ENCODE results near the gene TMEM37. TPM values are rescaled to one million over a fixed set of nuclear protein-coding genes. Genes with fewer than 3 reads are reported as not detected.

TMEM37 gene
- total and polyA plus RNA-seq, 4 experiments from 2014 or later, result 0.44 TPM; not detected in 3

GRCh38 chr2:119464981-119465380, 33.3 kb downstream of the TMEM37 start:
- H3K36me3 ChIP-seq (ENCODE audit: insufficient read depth, low read length), result no peaks in the 10 kb centered on the region
- ChIA-PET CTCF (ENCODE audit: partially characterized antibody) (interaction anchor here (1.3 kb wide), 1 partner anchor 14 kb away, joined by 6 read pairs; no protein-coding TSS in a partner anchor), POLR2A (ENCODE audit: partially characterized antibody) (no interaction called here)
- no peak overlapping the region for H3K27ac ChIP-seq (ENCODE audit: low read depth, low read length)
- no peak overlapping the region for H3K4me3 ChIP-seq (ENCODE audit: low read length in 2 of 2)
- no peaks in the 10 kb centered on the region for H3K9me3 ChIP-seq (ENCODE audit: control insufficient read depth in 1 of 2, low read length in 2 of 2)
- H3K4me1 ChIP-seq (ENCODE audit: insufficient read depth, low read length), result no peaks in the 10 kb centered on the region
- H3K27me3 ChIP-seq (ENCODE audit: insufficient read depth, low read length), result no peaks in the 10 kb centered on the region
- DNase-seq, result no peak
- no peak overlapping the region for H3K27ac Mint-ChIP-seq
- peaks cover 0 to 7% of the 10 kb centered on the region in 2 donors for H3K27me3 Mint-ChIP-seq
- no peaks in the 10 kb centered on the region for H3K36me3 Mint-ChIP-seq
- H3K9me3 Mint-ChIP-seq, result no peaks in the 10 kb centered on the region
- intact Hi-C loops (cut with micrococcal nuclease), result no loop called here
- H3K4me1 Mint-ChIP-seq, result no peaks in the 10 kb centered on the region
- H3K4me3 Mint-ChIP-seq, result no peak overlapping the region

GRCh38 chr2:119465687-119466086, 34.0 kb downstream of the TMEM37 start:
- Mint-ChIP-seq H3K4me1 (no peaks in the 10 kb centered on the region), H3K36me3 (no peaks in the 10 kb centered on the region), H3K27ac (no peak overlapping the region), H3K27me3 (peaks cover 0 to 7% of the 10 kb centered on the region in 2 donors), H3K4me3 (no peak overlapping the region), H3K9me3 (no peaks in the 10 kb centered on the region)
- no peaks in the 10 kb centered on the region for H3K27me3 ChIP-seq (ENCODE audit: insufficient read depth, low read length)
- intact Hi-C loops (cut with micrococcal nuclease), result no loop called here
- no peaks in the 10 kb centered on the region for H3K36me3 ChIP-seq (ENCODE audit: insufficient read depth, low read length)
- ChIA-PET CTCF (ENCODE audit: partially characterized antibody) (no interaction called here), POLR2A (ENCODE audit: partially characterized antibody) (no interaction called here)
- H3K4me1 ChIP-seq (ENCODE audit: insufficient read depth, low read length), result no peaks in the 10 kb centered on the region
- no peak overlapping the region for H3K4me3 ChIP-seq (ENCODE audit: low read length in 2 of 2)
- no peak overlapping the region for H3K27ac ChIP-seq (ENCODE audit: low read depth, low read length)
- no peak for DNase-seq
- H3K9me3 ChIP-seq (ENCODE audit: control insufficient read depth in 1 of 2, low read length in 2 of 2), result no peaks in the 10 kb centered on the region

GRCh38 chr2:119466373-119466772, 34.7 kb downstream of the TMEM37 start:
- Mint-ChIP-seq H3K36me3 (no peaks in the 10 kb centered on the region), H3K4me1 (no peaks in the 10 kb centered on the region), H3K27ac (no peak overlapping the region), H3K9me3 (no peaks in the 10 kb centered on the region), H3K4me3 (no peak overlapping the region), H3K27me3 (peaks cover 0 to 7% of the 10 kb centered on the region in 2 donors)
- no peaks in the 10 kb centered on the region for H3K27me3 ChIP-seq (ENCODE audit: insufficient read depth, low read length)
- ChIA-PET POLR2A (ENCODE audit: partially characterized antibody) (no interaction called here), CTCF (ENCODE audit: partially characterized antibody) (no interaction called here)
- H3K4me3 ChIP-seq (ENCODE audit: low read length in 2 of 2), result no peak overlapping the region
- intact Hi-C loops (cut with micrococcal nuclease), result no loop called here
- no peaks in the 10 kb centered on the region for H3K36me3 ChIP-seq (ENCODE audit: insufficient read depth, low read length)
- no peaks in the 10 kb centered on the region for H3K9me3 ChIP-seq (ENCODE audit: control insufficient read depth in 1 of 2, low read length in 2 of 2)
- no peak for DNase-seq
- H3K27ac ChIP-seq (ENCODE audit: low read depth, low read length), result no peak overlapping the region
- no peaks in the 10 kb centered on the region for H3K4me1 ChIP-seq (ENCODE audit: insufficient read depth, low read length)

GRCh38 chr2:119468154-119468955, 36.7 kb downstream of the TMEM37 start:
- H3K4me3 ChIP-seq (ENCODE audit: low read length in 2 of 2), result no peak overlapping the region
- Mint-ChIP-seq H3K4me3 (no peak overlapping the region), H3K36me3 (no peaks in the 10 kb centered on the region), H3K9me3 (no peaks in the 10 kb centered on the region), H3K27ac (no peak overlapping the region), H3K4me1 (no peaks in the 10 kb centered on the region), H3K27me3 (peaks cover 3 to 7% of the 10 kb centered on the region in 2 donors)
- H3K36me3 ChIP-seq (ENCODE audit: insufficient read depth, low read length), result no peaks in the 10 kb centered on the region
- ChIA-PET POLR2A (ENCODE audit: partially characterized antibody) (no interaction called here), CTCF (ENCODE audit: partially characterized antibody) (interaction anchor here (1.0 kb wide), 1 partner anchor 8 kb away, joined by 3 read pairs; no protein-coding TSS in a partner anchor)
- no peaks in the 10 kb centered on the region for H3K4me1 ChIP-seq (ENCODE audit: insufficient read depth, low read length)
- DNase-seq, result no peak
- no peaks in the 10 kb centered on the region for H3K9me3 ChIP-seq (ENCODE audit: control insufficient read depth in 1 of 2, low read length in 2 of 2)
- no peaks in the 10 kb centered on the region for H3K27me3 ChIP-seq (ENCODE audit: insufficient read depth, low read length)
- no peak overlapping the region for H3K27ac ChIP-seq (ENCODE audit: low read depth, low read length)
- intact Hi-C loops (cut with micrococcal nuclease), result no loop called here

- no peaks in the 10 kb centered on the region for H3K27me3 ChIP-seq (ENCODE audit: insufficient read depth, low read length)
- Mint-ChIP-seq H3K27ac (no peak overlapping the region), H3K4me3 (no peak overlapping the region), H3K4me1 (no peaks in the 10 kb centered on the region), H3K36me3 (no peaks in the 10 kb centered on the region), H3K9me3 (no peaks in the 10 kb centered on the region), H3K27me3 (peaks cover 3 to 7% of the 10 kb centered on the region in 2 donors)
- H3K36me3 ChIP-seq (ENCODE audit: insufficient read depth, low read length), result no peaks in the 10 kb centered on the region
- H3K4me3 ChIP-seq (ENCODE audit: low read length in 2 of 2), result no peak overlapping the region
- ChIA-PET CTCF (ENCODE audit: partially characterized antibody) (no interaction called here), POLR2A (ENCODE audit: partially characterized antibody) (no interaction called here)
- no peaks in the 10 kb centered on the region for H3K4me1 ChIP-seq (ENCODE audit: insufficient read depth, low read length)
- DNase-seq, result no peak
- H3K9me3 ChIP-seq (ENCODE audit: control insufficient read depth in 1 of 2, low read length in 2 of 2), result no peaks in the 10 kb centered on the region
- H3K27ac ChIP-seq (ENCODE audit: low read depth, low read length), result no peak overlapping the region
- intact Hi-C loops (cut with micrococcal nuclease), result no loop called here
These were observed 37.5 kb downstream of the TMEM37 start for GRCh38 chr2:119469131-119469530.

GRCh38 chr2:119469661-119470297, 38.1 kb downstream of the TMEM37 start:
- no peak overlapping the region for H3K27ac ChIP-seq (ENCODE audit: low read depth, low read length)
- intact Hi-C loops (cut with micrococcal nuclease), result no loop called here
- Mint-ChIP-seq H3K9me3 (no peaks in the 10 kb centered on the region), H3K4me3 (no peak overlapping the region), H3K36me3 (no peaks in the 10 kb centered on the region), H3K27me3 (peaks cover 3 to 7% of the 10 kb centered on the region in 2 donors), H3K27ac (no peak overlapping the region), H3K4me1 (no peaks in the 10 kb centered on the region)
- H3K9me3 ChIP-seq (ENCODE audit: control insufficient read depth in 1 of 2, low read length in 2 of 2), result no peaks in the 10 kb centered on the region
- no peaks in the 10 kb centered on the region for H3K4me1 ChIP-seq (ENCODE audit: insufficient read depth, low read length)
- H3K27me3 ChIP-seq (ENCODE audit: insufficient read depth, low read length), result no peaks in the 10 kb centered on the region
- no peak overlapping the region for H3K4me3 ChIP-seq (ENCODE audit: low read length in 2 of 2)
- no peak for DNase-seq
- no peaks in the 10 kb centered on the region for H3K36me3 ChIP-seq (ENCODE audit: insufficient read depth, low read length)
- ChIA-PET CTCF (ENCODE audit: partially characterized antibody) (no interaction called here), POLR2A (ENCODE audit: partially characterized antibody) (no interaction called here)

- H3K4me3 Mint-ChIP-seq, result no peak overlapping the region
- no peaks in the 10 kb centered on the region for H3K4me1 ChIP-seq (ENCODE audit: insufficient read depth, low read length)
- no peak overlapping the region for H3K27ac ChIP-seq (ENCODE audit: low read depth, low read length)
- H3K9me3 Mint-ChIP-seq, result no peaks in the 10 kb centered on the region
- no peaks in the 10 kb centered on the region for H3K4me1 Mint-ChIP-seq
- intact Hi-C loops (cut with micrococcal nuclease), result no loop called here
- POLR2A ChIA-PET (ENCODE audit: partially characterized antibody), result no interaction called here
- no peak for DNase-seq
- no peaks in the 10 kb centered on the region for H3K36me3 Mint-ChIP-seq
- H3K27me3 ChIP-seq (ENCODE audit: insufficient read depth, low read length), result no peaks in the 10 kb centered on the region
- peaks cover 6 to 10% of the 10 kb centered on the region in 2 donors for H3K27me3 Mint-ChIP-seq
- H3K27ac Mint-ChIP-seq, result no peak overlapping the region
- no peaks in the 10 kb centered on the region for H3K9me3 ChIP-seq (ENCODE audit: control insufficient read depth in 1 of 2, low read length in 2 of 2)
- CTCF ChIA-PET (ENCODE audit: partially characterized antibody), result no interaction called here
- no peaks in the 10 kb centered on the region for H3K36me3 ChIP-seq (ENCODE audit: insufficient read depth, low read length)
- H3K4me3 ChIP-seq (ENCODE audit: low read length in 2 of 2), result no peak overlapping the region
These were observed 41.1 kb downstream of the TMEM37 start for GRCh38 chr2:119472749-119473148.
